A172 (cell line): ENCODE measurements around the gene TBCEL. TPM values are rescaled to one million over a fixed set of nuclear protein-coding genes. Genes with fewer than 3 reads are reported as not detected.
"Not testable (repeated sequence)": the region's sequence is repeated elsewhere in the genome, so short reads cannot be mapped to it uniquely, and the experiment has no call there.

Source experiments
- DNase-seq: peaks from one replicate; pipeline ENCODE4 v3.0.0-alpha.2; 2015; ENCODE audit warnings: low spot score
- total RNA-seq: library from RNA; depleted of rRNA; stranded (reverse); fragments of >200 nt; shearing (Covaris generic); gene quantifications from 2 replicates; pipeline ENCODE4 v1.2.3, GENCODE V29; 2014

TBCEL gene
- total RNA-seq, 1 experiment from 2014 or later = 10.5 TPM

DNA sequence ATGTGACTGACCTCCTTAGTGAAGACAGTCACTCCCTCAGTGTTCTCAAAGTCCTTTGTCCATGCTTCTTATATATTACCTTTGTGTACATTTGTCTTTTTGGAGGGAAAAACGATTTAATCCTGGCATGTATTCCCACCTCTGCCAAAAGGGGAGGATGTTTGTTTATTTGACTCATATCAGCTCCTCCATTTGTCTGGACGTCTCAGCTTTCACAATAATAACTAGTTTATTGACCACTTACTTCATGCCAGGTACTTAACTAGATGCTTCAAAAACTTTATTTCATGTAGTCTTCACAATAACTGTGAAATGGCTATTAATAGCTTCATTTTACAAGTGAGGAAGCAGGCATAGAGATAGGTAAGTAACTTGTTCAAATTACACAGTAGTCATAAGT, 5.3 kb downstream of the TBCEL start:
- no peak for DNase-seq

DNA sequence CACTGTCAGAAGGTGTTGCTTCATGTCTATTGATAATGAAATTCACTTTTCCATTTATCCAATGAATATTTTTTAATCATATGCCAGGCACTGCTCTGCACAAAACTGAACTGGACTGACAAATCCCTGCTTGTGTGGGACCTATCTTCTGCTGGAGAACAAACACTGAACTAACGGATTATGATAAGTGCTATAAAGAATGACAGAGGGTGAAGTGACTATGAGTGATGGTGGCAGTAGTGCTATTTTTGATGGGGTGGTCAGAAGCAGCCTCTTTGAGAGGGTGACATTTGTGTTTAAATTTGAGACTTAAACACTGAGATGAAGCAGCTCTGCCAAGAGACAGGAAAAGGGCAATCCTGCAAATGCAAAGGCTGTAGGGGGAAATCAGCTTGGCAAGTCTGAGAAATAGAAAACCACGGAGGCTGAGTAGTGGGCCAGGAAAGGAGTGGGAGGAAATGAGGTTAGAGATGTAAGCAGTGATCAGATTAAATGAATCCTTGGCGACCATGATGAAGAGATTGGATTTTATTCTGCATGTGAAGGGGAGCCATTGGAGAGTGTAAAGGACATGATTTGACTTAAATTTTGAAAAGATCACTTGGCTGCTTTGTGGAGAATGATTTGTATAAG, 6.0 kb downstream of the TBCEL start:
- DNase-seq = no peak

DNA sequence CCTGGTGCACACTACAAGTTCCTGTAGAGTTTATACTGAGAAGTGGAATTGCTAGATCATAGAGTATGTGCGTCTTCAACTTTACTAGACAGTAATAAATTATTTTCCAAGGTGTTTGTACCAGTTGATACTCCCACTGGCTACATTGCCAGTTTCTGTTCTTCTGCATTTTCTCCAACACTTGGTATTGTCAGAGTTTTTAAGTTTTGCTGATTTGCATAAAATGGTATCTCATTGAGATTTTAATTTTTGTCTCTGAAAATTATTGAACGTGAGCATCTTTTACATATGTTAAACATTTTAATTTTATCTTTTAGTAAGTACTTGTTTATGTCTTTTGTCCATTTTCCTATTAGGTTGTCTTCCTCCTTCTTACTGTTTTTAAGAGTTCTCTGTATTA, 7.3 kb downstream of the TBCEL start:
- no peak for DNase-seq

GRCh38 chr11:121031648-121032047, 7.7 kb downstream of the TBCEL start:
- DNase-seq = not testable (repeated sequence)

GRCh38 chr11:121032546-121032945, 8.6 kb downstream of the TBCEL start:
- DNase-seq = no peak

GRCh38 chr11:121033635-121034034, 9.7 kb downstream of the TBCEL start:
- no peak for DNase-seq

GRCh38 chr11:121035169-121035755, 11.4 kb downstream of the TBCEL start:
- DNase-seq = no peak

DNA sequence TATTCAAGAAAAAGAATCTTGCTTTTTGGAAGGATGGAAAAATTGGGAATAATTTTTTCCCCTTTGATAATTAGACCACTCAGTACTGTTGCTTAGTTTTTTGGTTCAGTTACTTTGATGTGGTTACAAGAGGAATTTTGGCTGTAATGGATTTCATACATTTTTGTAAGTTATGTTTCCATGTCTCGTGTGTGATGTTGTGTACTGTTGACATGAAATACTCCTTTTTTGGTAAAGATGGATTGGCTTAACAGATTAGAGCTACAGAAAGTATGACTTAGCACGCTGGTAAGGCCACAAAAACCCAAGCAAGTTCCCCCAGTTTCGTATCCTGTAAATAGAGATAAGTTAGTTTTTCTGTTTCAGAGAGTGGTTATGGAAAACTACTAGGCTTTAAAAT, 11.9 kb downstream of the TBCEL start:
- no peak for DNase-seq

- no peak for DNase-seq
Measured at GRCh38 chr11:121037016-121037415, 13.1 kb downstream of the TBCEL start.

DNA sequence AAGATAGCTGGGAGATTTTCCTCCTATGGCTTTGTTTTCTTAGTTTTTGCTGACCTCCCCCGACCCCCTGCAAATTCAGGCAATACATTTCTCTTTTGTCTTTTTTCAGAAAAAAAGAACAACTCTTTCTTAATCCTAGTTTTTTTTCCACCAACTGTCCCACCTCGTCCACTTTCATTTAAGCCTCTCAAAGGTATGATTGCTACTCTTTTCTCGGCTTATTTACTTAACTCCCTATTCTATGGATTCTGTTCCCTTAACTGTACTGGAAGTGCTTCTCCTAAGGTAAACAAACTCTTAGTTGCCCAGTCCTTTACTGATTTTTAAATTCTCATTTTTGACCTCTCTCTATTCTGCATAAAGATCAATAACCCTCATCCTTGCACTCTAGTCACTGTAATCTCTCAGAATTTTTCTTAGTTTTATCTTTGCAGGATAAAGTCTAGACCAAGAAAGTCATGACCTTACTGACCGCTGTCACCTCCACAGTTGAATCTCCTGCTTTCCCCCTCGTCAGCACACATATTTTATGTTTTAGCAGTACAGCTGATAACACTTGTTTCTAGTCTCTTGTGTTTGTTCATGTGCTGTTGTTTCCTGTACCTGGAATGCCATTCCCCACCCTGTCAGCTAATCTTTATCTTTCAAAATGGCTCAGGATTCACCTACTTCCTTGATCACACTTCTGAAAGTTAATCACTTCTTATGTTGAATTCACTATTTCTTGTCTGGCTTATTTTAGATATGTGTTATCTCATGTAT, 14.9 kb downstream of the TBCEL start:
- no peak for DNase-seq

- DNase-seq = no peak
Measured at GRCh38 chr11:121039971-121040613, 16.2 kb downstream of the TBCEL start.

DNA sequence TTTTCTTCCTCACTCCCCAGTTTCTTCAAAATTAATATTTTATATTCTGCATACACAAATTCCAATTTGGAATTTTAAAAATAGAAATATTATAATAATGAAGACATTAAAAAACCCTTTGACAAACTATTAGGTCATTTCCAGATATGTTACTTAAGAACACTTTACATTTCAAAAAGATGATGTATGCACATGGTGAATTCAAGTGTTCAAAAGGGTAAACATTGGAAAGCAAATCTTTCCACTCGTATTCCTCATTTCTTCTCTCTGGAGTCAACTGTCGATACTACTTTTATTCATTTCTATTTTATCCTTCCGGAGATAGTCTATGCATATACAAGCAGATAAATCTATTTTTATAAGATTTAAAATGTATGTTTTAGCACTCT, 16.7 kb downstream of the TBCEL start:
- no peak for DNase-seq

GRCh38 chr11:121041072-121041471, 17.2 kb downstream of the TBCEL start:
- no peak for DNase-seq

DNA sequence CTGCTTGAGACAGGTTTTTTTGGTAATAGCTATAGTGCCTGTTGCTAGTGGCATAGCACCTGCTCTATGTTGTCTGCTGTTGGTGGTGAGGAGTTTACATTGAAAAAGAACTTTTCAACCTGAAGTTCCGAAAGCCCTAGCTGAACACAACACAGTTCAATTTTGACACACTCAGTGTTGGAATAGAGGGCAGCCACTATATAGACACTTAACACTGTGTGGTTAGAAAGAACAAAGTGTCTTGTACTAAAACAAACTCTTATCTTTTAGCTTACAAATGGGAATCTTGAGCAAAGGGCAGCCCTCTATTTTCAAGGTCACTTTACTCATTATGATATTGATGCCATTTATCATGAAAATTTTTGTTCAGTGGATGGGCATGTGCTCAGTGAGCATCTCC, 18.4 kb downstream of the TBCEL start:
- DNase-seq = no peak

- no peak for DNase-seq
Measured at GRCh38 chr11:121047926-121048325, 24.0 kb downstream of the TBCEL start.

DNA sequence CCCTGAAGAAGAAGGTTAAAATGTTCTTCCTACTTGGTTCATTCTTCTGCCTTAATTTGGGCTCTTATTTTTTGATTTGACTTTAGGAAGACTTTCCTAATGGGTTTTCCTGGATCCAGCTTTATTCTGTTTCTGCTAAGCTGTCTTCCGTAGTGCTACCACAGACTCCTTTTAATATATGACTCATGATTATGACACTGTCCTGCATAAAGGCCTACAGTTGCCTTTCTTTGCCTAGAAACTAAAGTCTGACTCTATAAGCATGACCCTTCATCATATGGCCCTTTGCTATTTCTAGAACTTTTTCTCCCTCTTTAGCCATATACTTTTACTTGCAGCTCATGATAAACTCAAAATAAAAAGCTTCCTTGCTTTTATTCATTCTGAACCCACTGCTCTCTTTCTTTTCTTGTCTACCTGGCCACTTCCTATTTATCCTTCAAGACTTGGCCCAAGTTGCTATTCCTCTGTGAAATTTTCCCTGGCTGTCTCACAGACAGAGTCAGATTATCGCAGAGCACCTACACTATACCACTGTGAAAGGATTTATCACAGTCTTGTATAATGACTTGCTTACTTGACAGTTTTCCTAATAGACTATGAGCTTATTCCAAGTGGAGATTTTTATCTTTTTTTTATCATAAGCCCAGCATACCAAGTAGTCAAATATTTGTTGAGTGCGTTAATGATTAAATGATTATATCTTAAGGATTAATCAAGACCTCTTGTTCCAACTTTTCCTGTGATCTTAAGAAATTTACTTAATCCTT, 24.7 kb downstream of the TBCEL start:
- DNase-seq = no peak

DNA sequence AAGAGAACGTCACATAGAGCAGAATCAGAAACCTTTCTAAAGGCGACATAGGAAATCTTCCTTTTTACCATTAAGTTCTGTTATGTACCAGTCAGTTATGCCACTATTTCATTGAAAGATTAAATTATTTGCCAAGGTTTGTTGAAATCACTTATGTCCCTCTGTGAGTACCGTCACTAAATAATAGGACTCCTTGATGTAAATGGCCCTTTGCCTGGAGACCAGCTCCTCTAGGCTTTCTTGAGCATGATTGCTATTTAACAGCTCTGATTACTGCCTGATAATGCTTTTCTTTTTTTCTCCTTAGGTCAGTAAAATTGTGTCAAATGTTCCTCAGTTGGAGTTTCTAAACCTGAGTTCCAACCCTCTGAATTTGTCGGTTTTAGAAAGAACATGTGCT, 29.3 kb downstream of the TBCEL start:
- no peak for DNase-seq

DNA sequence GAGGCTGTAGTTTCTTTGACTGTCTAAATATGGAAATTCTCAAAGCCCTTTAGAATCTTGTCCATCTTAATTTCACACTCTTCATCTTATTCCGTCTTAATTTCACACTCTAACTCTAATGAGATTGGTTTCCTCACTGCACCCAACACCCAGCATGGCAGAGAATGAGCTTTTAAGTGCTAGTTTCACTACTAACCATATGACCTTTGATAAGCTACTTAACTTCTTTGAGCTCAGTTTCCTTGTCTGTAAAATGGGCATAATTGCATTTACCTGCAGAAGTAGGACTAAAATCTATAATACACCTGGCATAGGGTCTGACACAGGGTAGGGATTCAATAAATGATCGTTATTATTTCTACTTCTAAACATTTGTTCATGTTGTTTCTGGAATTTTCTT, 30.4 kb downstream of the TBCEL start:
- DNase-seq = no peak

DNA sequence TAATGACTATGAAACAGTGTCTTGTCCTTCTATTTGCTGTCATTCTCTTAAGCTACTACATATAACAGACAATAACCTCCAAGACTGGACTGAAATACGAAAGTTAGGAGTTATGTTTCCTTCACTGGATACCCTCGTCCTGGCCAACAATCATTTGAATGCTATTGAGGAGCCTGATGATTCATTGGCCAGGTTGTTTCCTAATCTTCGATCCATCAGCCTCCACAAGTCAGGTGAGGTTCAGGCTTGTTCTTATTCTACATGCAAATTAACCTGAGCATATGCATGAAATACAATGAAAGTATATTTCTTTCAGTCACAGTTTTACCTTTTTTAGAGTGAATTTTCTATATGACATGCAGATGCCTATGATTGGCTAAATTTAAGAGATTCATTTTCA, 31.2 kb downstream of the TBCEL start:
- no peak for DNase-seq

- DNase-seq = no peak
Measured at GRCh38 chr11:121057922-121058321, 34.0 kb downstream of the TBCEL start.

GRCh38 chr11:121058941-121059340, 35.0 kb downstream of the TBCEL start:
- DNase-seq = no peak

GRCh38 chr11:121059605-121060004, 35.7 kb downstream of the TBCEL start:
- no peak for DNase-seq
